Activated T-cell treated with anti-CD3 and anti-CD28 coated beads for 48 hours (primary cell): ENCODE data around the gene MRPL34.

Source experiments
- DNase-seq: peaks from one replicate; pipeline ENCODE4 v3.0.0-alpha.2; 2020; ENCODE audit warnings: low read depth

The MRPL34 gene

DNA sequence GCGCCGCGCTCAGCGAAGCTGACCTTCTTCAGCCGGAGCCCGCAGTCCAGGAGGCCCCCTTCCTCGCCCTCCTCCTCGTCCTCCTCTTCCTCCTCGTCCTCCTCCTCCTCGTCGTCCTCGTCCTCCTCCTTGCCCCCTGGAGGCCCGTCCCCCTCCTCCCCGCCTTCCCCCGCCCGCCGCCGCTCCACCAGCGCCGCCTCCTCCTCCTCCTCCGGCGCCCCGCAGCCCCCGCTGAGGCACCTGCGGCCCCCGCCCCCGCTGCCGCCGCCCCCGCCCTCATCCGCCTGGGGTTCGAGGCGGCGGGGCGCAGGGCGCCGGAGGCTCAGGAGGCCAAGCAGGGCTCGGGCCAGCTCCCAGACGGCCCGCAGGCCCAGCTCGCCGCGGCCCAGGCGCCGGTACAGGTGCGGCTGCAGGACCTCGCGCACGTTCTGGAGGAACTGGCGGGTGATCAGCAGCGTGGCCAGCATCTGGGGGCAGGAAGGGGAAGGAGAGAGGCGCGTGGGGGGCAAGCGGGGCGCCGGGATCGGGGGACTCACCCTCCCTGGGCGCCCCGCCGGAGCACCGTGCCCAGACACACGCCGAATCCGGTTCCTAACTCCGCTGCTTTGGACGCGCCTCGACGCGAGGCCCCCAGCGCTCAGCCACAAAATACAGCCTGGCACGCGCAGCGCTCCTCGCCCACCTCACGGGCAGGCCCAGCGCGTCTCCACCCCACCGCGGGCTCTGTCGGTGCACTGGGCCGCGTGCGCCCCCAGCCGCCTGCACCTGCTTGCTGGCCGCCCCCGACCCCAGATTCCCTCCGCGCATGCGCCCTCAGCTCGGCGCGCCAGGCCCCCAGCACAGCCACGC, 23.1 kb downstream of the MRPL34 start:
- peak; percentile 15 for DNase-seq

DNA sequence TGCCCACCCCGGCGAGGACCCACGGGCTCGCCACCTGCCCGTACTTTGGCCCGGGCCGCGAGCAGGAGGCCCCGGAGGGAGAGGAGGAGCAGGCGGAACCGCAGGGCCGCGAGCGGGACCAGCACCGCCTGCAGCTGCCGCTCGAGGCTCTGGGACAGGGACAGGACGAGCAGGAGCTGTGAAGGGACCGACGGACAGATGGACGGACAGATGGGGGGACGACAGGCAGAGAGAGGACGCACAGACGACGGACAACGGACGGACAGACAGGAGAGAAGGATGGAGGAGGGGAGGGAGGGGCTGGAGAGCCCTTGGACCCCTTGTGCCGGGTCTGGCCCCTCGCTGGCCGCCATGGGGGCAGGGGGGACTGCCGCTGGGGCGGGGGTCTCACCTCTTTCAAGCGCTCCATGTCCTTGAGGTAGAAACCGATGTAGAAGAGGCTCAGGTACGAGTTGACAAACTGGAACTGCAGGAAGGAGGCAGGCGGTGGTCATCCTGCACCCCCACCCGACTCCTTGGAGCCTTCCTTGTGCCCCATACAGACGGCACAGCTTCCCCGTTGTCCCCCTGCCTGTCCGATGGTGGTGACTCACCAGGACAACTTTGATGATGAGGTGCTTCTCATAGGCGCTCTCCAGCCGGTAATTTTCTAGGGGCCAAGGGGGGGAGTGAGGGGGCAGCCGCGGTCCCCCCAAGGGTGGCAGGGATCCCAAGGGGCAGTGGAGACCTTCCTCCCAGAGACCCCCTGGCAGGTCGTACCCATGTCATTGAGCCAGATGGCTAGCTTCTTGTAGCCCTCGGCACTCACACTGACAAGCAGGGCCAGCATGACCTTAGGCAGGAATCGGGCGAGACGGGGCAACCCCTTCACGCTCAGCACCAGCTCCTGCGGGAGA, 23.9 kb downstream of the MRPL34 start:
- DNase-seq, result no peak

DNA sequence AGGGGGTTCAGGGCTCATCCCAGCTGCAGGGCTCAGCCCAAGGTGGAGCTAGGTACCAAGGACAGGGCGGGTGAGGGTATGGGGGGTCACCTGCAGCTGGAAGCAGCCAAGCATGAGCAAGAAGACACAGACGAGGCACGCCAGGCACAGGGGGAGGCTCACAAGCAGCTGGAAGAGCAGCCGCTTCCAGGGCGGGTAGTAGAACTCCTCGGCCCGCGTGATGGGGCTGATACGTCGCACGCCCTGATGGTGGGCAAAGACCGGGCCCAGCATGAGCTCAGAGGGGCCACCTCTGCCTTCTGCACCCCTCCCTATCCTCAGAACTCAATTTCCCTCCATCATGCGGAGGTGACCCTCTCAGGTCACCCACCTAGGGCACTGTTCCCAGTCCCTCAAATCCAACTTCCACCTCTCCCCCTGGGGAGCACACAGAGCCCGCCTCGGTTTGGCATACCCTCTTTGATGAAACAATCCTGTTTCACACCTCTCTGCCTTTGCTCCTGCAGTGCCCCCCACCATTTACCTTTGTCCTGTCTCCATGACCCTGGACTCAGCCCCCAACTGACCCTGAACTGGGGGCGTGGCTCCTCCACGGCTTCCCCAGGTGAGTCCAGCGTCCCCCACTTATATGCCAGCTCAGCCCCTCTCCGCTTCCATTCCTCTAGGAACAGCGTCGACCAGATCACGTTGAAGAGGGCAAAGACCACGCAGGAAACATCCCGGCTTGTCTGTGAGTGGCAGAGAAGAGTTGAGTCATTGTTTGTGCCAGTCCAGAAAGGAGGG, 24.8 kb downstream of the MRPL34 start:
- no peak for DNase-seq

DNA sequence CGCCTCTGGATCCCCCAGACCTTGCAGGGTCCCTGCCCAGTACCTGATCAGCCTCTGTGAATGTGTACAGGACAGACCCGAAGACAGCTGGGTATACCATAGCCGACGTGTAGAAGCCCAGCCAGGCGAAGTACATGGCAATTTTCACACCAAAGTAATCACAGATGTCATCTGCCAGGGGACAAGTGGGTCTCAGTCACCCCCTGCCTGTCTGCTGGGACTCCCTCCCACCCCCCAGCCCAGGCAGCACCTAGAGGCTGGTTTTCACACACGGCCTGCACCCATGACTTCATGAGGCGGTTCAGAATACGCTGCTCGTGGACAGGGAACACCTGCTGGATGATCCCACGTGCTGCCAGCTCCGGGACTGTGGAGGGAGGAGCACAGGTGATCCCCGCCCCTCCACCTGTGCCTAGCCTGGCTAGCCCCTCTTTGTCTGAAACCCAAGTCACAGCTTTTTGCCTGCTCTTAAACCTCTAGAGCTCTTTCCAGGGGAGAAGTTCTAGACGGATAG, 25.4 kb downstream of the MRPL34 start:
- DNase-seq, result no peak

DNA sequence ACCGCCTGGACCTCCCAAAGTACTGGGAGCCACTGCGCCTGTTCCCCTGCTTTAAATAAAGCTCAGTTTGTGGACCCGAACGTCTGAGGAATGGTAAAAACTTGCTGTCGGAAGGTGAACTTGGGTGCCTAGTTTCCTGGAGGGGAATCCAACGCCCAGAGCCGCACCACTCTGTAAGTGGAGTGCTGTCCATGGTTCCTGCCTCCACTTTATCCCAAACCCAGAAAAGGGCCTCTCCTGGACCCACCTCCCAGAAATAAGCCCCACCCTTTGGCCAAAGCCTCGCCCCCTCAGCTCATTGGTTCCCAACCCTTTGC, 26.6 kb downstream of the MRPL34 start:
- no peak for DNase-seq

DNA sequence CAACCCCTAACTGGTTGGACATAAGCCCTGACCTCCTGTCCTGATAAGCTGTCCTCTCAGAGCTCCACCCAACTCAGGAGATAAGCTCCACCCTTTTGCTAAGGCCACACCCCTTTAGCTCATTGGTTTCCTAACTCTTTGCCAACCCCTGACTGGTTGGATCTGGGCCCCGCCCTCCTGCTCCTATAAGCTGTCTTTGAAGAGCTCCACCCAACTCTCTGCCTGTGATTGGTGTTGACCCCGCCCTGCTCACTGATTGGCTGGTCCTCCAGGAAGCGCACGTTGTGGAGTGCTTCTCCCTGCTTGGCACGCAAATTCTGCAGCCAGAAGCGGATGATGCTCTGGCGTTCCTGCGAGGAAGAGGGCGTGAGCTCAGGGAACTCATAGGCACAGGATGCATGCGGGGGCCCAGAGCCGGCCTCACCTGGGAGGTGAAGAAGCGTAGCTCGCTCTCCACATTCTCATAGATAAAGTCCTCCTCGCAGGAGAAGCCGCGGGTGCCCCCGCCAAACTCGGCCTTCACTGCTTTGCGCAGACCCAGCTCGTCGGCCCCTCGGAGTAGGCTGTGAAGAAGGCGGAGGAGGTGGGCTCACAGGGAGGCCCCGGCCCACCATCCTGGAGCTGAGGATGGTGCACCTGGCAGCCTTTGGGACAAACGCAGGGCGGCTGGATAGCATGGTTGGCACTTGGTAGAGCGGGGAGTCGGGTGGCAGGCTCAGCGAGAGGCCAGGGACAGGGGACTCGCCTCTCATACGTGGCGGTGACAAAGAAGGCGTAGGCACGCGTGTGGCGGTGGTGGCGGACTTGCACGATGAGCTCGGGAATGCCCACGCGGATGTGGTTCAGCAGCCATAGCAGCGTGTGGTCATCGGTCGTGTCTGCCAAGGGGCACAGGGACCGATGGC, 27.3 kb downstream of the MRPL34 start:
- peak; percentile 53 for DNase-seq

DNA sequence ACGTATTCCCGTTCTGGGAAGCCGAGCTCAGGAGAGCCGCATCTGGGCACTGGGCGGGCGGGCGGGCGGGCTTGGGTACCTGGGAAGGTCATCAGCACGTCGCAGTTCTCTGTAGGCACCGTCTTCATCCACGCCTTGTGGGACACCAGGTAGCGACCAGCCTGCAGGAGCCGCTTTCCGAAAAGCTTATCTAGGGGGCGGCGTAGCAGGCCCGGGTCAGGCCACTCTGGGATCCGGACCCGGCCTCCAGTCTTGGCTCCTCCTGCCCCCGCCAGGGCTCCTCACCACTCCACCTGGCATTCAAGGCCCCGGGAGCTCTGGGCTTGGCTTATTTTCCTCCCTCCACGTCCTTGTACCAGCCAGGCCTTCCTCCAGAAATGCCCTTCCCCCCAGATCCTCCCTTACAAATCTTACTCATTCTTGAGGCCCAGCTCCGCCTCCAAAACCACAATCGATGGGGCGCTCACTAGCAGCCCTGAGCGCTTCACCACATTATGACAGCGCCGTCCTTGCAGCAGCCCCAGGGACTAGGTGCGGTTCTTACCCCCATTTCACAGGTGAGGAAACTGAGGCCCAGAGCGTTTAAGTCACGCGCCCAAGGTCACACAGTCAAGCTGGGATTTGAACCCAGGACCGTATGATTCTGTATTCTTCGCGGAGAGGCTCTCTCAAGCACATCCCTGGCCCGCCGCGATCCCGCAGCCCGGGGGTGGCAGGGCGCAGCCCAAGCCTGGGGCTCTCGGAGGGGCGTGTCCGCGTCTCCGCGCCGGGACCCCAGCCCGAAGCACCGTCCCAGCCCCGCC, 28.1 kb downstream of the MRPL34 start:
- peak; percentile 76 for DNase-seq

DNA sequence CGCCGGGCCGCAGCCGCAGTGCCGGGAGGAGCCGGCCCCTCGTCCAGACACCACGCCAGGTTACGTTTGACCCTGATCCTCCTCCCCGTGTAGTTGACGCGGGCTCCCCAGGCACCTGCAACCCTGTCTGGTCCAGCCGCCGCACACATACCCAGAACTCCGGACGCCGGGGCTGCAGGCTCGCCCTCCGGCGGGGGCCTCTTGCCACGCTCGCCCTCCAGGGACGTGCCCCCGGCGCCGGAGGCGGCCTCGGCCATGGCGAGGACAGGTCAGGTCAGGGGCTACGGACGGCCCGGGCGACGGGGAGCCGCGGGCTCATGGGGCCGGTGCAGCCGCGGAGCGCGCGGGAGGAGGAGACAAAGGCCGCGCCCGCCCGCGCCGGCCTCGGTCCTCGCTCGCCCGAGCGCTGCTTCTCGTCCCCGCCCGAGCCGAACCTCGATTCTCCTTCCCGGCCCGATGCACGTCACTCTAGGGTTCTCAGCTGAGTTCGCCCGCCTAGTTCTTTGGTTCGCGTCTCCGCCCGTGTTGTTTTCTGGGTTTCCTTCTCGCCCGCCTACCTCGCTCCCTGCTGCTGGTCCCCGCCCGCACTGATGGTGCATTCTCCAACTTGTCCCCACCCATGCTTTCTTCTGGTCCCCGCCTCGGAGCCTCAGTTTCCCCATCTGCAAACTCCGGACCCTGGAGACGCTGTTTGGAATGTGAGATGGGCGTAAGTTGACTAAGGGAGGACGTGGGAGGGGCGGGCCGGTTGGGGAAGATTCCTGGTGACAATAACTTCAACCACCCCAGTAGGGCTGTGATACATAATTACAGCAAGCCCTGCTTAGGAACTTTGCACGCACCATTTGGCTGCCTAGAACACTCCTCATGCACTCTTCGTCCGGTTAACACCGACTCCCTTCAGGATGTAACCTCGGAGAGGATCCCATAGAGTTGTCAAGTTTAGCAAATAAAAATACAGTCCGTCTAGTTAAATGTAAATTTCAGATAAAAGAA, 29.0 kb downstream of the MRPL34 start, which contains the start of gene ANO8:
TSS of gene ANO8 (minus strand) at position 442 of the 996 bp plus-strand sequence. CDS start at position 257, 185 bp downstream.
- DNase-seq, result peak; percentile 95

DNA sequence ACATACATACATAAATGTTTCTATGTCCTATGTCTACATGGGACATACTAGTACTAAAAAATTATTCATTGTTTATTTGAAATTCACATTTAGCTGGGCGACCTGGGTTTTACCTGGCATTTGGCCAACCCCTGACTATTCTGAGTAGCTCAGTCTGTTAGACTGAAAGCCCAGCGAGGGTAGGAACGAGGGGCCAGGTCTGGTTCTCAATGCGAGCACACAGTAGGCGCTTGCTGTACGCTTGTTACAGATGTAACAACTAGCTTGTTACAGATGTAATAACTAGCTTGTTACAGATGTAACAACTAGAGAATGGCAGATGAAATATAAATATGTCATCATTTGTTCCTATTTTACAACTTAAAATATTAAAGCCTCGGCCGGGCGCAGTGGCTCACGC, 29.9 kb downstream of the MRPL34 start:
- DNase-seq, result no peak

DNA sequence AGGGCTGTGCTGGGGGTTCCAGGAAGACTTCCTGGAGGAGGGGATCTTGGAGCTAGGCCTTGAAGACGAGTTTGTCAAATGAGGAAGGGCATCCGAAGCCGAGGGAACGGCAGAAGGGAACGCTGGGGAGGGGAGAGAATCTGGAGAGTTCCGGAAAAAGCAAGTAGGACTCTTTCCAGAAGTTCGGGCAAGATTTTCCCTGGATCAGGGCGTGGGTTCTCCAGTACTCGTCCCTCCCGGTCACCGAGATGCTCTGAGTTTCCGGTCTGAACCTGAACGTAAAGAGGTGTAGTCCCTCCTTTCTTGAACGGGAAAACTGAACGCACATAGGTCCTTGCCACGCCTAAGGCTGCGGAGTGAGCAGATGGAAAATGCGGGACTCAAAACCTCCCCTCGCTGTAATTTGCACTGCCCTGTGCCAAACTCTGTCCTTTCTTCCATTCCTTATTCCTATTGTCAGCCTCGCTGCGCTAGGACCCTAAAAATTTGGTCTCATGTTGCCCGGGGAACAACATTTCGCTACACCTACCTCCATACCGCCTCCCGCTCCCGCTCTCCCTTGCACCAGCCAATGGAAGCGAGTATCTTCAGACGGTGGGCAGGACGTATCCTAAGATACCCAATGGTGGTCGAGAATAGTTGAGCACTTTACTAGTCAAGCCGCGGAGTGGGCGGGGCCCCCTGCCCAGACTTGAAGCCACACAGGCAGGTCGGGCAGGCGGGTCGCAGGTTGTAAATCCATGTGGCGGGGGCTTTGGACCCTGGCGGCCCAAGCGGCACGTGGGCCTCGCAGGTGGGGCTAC, 31.4 kb downstream of the MRPL34 start, which contains the start of gene GTPBP3:
TSS of gene GTPBP3 (plus strand) at position 682 of the 803 bp plus-strand sequence. CDS start at position 741, 59 bp downstream.
- DNase-seq, result peak; percentile 94

DNA sequence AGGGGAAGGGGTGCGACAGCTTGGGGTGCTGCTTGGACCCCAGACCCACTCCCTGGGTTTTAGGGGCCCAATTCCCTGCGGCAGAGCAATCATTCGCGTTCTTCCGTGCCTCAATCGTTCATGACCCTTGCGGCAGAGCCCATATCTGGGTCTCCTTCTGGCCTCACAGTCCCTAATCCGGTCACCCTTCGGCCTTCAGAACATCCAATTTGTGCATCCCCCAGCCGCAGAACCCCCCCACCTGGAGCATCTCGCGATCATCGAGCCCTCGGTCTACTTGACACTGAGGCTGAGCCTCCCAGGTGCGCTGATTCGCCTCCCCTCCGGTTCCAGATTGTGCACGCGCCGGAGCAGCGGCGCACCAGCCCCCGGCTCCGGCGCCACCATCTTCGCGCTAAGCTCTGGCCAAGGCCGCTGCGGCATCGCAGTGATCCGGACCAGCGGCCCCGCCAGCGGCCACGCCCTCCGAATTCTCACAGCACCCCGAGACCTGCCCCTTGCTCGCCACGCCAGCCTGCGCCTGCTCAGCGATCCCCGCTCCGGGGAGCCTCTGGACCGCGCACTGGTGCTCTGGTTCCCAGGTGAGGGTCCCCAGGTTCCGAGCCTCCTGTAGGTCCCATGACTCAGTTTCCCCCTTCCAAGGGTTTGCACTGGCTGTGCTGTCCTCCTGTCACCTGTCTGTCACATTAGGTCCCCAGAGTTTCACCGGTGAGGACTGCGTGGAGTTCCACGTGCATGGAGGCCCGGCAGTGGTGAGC, 32.2 kb downstream of the MRPL34 start:
- peak; percentile 56 for DNase-seq

DNA sequence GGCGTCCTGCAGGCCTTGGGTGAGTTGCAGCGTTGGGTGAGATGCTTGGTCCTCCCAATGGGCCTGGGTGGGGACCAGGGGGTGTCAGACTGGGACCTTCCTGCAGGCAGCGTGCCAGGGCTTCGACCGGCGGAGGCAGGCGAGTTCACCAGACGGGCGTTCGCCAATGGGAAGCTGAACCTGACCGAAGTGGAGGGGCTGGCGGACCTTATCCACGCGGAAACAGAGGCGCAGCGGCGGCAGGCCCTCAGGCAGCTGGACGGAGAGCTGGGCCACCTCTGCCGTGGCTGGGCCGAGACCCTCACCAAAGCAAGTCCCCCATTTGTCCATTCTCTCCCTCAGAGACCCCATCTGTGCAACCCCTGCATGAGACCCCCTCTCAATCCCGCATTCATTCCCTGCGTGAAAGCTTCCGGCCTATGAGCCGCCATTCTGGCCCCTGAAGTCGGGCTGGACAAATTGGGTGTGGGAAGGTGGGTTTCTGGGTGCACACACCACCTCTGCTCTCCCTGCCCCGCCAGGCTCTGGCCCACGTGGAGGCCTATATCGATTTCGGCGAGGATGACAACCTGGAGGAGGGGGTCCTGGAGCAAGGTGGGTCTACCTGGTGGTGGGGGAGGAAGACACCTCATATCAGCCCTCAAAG, 32.9 kb downstream of the MRPL34 start:
- DNase-seq, result no peak

DNA sequence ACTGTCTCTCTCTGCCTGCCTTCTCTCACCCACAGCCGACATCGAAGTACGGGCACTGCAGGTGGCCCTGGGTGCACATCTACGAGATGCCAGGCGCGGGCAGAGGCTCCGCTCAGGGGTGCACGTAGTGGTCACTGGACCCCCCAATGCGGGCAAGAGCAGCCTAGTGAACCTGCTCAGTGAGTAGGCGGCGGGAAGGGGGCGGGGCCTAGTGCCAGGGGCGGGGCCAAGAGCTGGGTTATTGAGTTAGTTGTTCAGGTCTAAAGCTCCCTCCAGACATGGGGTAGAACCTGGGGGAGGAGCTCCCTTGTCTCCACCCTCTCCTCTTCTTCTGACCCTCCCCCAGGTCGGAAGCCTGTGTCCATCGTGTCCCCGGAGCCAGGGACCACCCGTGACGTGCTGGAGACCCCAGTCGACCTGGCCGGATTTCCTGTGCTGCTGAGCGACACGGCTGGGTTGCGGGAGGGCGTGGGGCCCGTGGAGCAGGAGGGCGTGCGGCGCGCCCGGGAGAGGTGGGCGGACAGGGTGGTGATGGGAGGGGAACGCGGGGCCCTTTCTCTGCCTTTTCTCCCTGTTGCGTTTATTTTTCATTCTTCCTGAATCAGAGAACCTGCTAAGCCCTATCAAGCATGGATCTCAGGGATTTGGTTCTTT, 33.5 kb downstream of the MRPL34 start:
- DNase-seq, result peak; percentile 56

DNA sequence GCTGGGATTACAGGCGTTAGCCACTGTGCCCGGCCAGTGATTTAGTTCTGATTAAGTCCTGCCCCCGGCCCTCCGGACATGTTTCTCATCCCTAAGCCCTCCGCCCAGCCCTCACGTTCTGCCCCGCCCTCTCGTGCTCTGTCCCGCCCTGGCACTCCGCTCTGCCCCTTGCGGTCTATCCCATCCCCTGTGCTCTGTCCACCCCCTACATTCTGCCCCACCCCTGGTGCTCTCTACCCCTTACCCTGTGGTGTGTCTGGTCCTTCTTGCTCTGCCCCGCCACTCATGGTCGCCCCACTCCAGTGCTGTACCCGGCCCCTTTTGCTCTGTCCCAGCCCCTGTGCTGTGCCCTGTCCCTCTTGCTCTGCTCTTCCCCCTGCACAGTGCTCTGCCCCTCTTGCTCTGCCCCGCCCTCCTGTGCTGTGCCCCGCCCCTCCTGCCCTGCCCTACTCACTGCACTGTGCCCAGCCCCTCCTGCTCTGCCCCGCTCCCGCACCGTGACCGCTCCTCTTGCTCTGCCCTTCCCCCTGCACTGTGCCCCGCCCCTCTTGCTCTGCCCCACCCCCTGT, 34.7 kb downstream of the MRPL34 start:
- no peak for DNase-seq

DNA sequence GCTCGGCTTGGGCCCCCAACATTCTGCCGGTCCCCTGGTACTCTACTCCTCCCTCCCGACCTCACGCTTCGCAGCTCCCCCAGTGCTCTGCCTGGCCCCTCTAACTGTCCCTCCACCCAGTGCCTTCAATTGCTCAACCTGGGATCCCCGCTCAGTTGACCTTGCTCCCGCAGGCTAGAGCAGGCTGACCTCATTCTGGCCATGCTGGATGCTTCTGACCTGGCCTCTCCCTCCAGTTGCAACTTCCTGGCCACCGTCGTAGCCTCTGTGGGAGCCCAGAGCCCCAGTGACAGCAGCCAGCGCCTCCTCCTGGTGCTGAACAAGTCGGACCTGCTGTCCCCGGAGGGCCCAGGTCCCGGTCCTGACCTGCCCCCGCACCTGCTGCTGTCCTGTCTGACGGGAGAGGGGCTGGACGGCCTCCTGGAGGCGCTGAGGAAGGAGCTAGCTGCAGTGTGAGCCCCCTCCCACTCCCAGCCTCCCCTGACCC, 35.2 kb downstream of the MRPL34 start:
- no peak for DNase-seq

DNA sequence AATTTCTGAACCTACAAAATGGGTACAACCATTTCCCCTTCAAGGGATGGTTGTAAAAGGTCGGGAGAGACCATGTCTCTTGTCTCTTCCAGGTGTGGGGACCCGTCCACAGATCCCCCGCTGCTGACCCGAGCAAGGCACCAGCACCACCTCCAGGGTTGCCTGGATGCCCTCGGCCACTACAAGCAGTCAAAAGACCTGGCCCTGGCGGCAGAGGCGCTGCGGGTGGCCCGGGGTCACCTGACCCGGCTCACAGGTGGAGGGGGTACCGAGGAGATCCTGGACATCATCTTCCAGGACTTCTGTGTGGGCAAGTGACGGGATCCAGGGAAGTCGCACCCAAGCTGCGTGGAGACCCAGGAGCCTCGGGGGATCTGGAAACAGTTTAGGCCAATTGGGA, 35.7 kb downstream of the MRPL34 start:
- DNase-seq, result no peak
